Trophoblast cell (in vitro differentiated cells and primary cell): ENCODE data around the gene PBX3.

Experiments used
- DNase-seq, 2 donors: peaks; one replicate each; pipeline ENCODE4 v3.0.0-alpha.2; 2016
- H2AFZ ChIP-seq: 2 replicates; pipeline ENCODE4 v1.6.1; 2013; ENCODE audit warnings: low read length, moderate library complexity, mild to moderate bottlenecking; ENCODE audit not compliant: insufficient read depth, poor library complexity
- H2AK5ac ChIP-seq: 2 replicates; pipeline ENCODE4 v1.6.1; 2013; ENCODE audit warnings: mild to moderate bottlenecking, low read length
- H2BK120ac ChIP-seq: 2 replicates; pipeline ENCODE4 v1.6.1; 2013; ENCODE audit warnings: low read length, mild to moderate bottlenecking, moderate library complexity; ENCODE audit not compliant: insufficient read depth, poor library complexity
- H2BK12ac ChIP-seq: 2 replicates; pipeline ENCODE4 v1.6.1; 2013; ENCODE audit warnings: mild to moderate bottlenecking, low read length, moderate library complexity
- H2BK5ac ChIP-seq: 2 replicates; pipeline ENCODE4 v1.6.1; 2013; ENCODE audit warnings: low read length, low read depth, moderate library complexity, mild to moderate bottlenecking; ENCODE audit not compliant: poor library complexity
- H3K14ac ChIP-seq: 2 replicates; pipeline ENCODE4 v1.6.1; 2013; ENCODE audit warnings: mild to moderate bottlenecking, low read length
- H3K18ac ChIP-seq: 2 replicates; pipeline ENCODE4 v1.6.1; 2013; ENCODE audit warnings: mild to moderate bottlenecking, low read length
- H3K23ac ChIP-seq: 2 replicates; pipeline ENCODE4 v1.6.1; 2013; ENCODE audit warnings: low read length
- H3K27ac ChIP-seq: 2 replicates; pipeline ENCODE4 v1.5.1; 2013; ENCODE audit warnings: low read depth, mild to moderate bottlenecking, inconsistent platforms, low read length, moderate library complexity
- H3K27me3 ChIP-seq: 2 replicates; pipeline ENCODE4 v1.6.1; 2013; ENCODE audit warnings: inconsistent platforms, mild to moderate bottlenecking, low read length, moderate library complexity; ENCODE audit not compliant: insufficient read depth
- H3K36me3 ChIP-seq, 2 experiments: 1 replicate in 1 of 2; 2 replicates in 1 of 2; pipeline ENCODE4 v1.6.1; 2013; ENCODE audit warnings: low read length in 2 of 2, mild to moderate bottlenecking in 2 of 2, moderate library complexity in 1 of 2; ENCODE audit not compliant: insufficient read depth in 2 of 2, control insufficient read depth in 1 of 2
- H3K4ac ChIP-seq: 2 replicates; pipeline ENCODE4 v1.6.1; 2013; ENCODE audit warnings: low read depth, mild to moderate bottlenecking, low read length, moderate library complexity
- H3K4me1 ChIP-seq, 2 experiments: 1 replicate in 1 of 2; 2 replicates in 1 of 2; pipeline ENCODE4 v1.6.1; 2013; ENCODE audit warnings: low read length in 2 of 2, mild to moderate bottlenecking in 2 of 2, moderate library complexity in 1 of 2; ENCODE audit not compliant: insufficient read depth in 2 of 2, control insufficient read depth in 1 of 2
- H3K4me2 ChIP-seq: 2 replicates; pipeline ENCODE4 v1.6.1; 2013; ENCODE audit warnings: inconsistent platforms, mild to moderate bottlenecking, low read length, moderate library complexity
- H3K4me3 ChIP-seq: 2 replicates; pipeline ENCODE4 v1.5.1; 2013; ENCODE audit warnings: mild to moderate bottlenecking, low read depth, low read length, inconsistent platforms
- H3K79me1 ChIP-seq: one replicate; pipeline ENCODE4 v1.6.1; 2013; ENCODE audit warnings: low read length
- H3K79me2 ChIP-seq: 2 replicates; pipeline ENCODE4 v1.6.1; 2013; ENCODE audit warnings: low read length, mild to moderate bottlenecking; ENCODE audit not compliant: control insufficient read depth, insufficient read depth, poor library complexity
- H3K9ac ChIP-seq: 2 replicates; pipeline ENCODE4 v1.6.1; 2013; ENCODE audit warnings: mild to moderate bottlenecking, low read length
- H3K9me3 ChIP-seq: 2 replicates; pipeline ENCODE4 v1.6.1; 2013; ENCODE audit warnings: low read depth, mild to moderate bottlenecking, control low read depth, inconsistent platforms, low read length; ENCODE audit not compliant: insufficient read depth
- H4K12ac ChIP-seq: 2 replicates; pipeline ENCODE4 v1.6.1; 2013; ENCODE audit warnings: low read depth, mild to moderate bottlenecking, low read length, moderate library complexity
- H4K8ac ChIP-seq: 2 replicates; pipeline ENCODE4 v1.6.1; 2013; ENCODE audit warnings: low read depth, mild to moderate bottlenecking, low read length, moderate library complexity
- H4K91ac ChIP-seq: one replicate; pipeline ENCODE4 v1.6.1; 2013; ENCODE audit warnings: low read depth, mild to moderate bottlenecking, low read length, moderate library complexity
- WGBS: extraction: QIAGEN DNeasy Blood & Tissue Kit; methylation state at CpG from one replicate; pipeline ENCODE4 v1.1.7; 2013; ENCODE audit warnings: missing lambda C conversion rate; ENCODE audit not compliant: insufficient read length, insufficient coverage; ENCODE audit errors: extremely low coverage; 5-methylcytosine and 5-hydroxymethylcytosine counted together

Gene PBX3

DNA sequence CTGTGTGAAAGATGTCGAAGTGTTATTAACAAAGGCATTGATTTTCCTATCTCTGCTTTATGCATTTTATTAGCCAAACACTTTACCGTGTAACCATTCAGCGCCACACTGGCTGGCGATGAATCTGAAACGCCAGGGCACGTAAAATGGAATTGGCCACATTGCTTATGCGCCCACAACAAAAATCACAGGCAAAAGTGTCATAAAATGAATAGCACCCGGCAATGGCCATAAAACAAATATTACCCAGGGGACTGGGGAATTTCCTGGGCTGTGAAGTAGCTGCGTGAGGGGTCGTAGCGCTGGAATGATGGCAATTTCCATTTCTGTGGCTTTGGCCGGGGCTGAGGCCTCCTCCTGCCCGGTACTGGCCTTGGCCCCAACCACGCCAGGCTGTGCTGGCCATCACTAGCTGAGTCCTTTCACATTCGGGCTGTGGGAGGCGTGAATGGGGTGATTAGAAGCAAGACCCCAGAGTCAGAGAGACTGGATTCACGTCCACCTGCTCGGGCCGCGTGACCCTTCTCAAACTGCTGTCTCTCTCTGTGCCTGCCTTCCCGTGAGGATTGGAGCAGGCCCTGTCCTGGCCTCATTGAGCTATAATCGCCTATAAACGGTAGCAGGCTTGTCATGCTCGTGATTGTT is 254.5 kb downstream of the PBX3 start:
- Histone ChIP-seq H3K23ac (no peak overlapping the region), H2AK5ac (no peak overlapping the region), H3K36me3 (no peaks in the 10 kb centered on the region), H3K9me3 (peaks cover 1% of the 10 kb centered on the region), H2BK12ac (no peak overlapping the region), H3K27me3 (no peaks in the 10 kb centered on the region), H4K91ac (no peak overlapping the region), H3K4me2 (no peak overlapping the region), H4K8ac (no peak overlapping the region), H3K14ac (no peak overlapping the region), H4K12ac (no peak overlapping the region), H2BK120ac (no peak overlapping the region), H3K4me3 (no peak overlapping the region), H3K9ac (no peak overlapping the region), H3K79me1 (no peaks in the 10 kb centered on the region), H2BK5ac (no peak overlapping the region), H3K4ac (no peak overlapping the region), H3K79me2 (no peaks in the 10 kb centered on the region), H3K18ac (no peak overlapping the region), H3K27ac (no peak overlapping the region), H2AFZ (no peak overlapping the region), H3K4me1 (no peaks in the 10 kb centered on the region)
- no peak for DNase-seq
- WGBS: no CpG with 5 or more reads among the region's 24 CpGs

- no CpG with 5 or more reads among the region's 21 CpGs for WGBS
- Histone ChIP-seq H3K4ac (no peak overlapping the region), H3K79me1 (no peaks in the 10 kb centered on the region)
These were observed 255.5 kb downstream of the PBX3 start for GRCh38 chr9:126002476-126003350.

GRCh38 chr9:126009047-126009446 is 261.9 kb downstream of the PBX3 start:
- H2BK12ac ChIP-seq: no peak overlapping the region

More at GRCh38 chr9:126002476-126003350, 255.5 kb downstream of the PBX3 start:
- no peak overlapping the region for H4K8ac ChIP-seq
- no peaks in the 10 kb centered on the region for H3K36me3 ChIP-seq
- no peak overlapping the region for H3K14ac ChIP-seq
- H3K79me2 ChIP-seq: no peaks in the 10 kb centered on the region
- H4K12ac ChIP-seq: no peak overlapping the region
- no peaks in the 10 kb centered on the region for H3K27me3 ChIP-seq
- no peak overlapping the region for H4K91ac ChIP-seq
- no peak for DNase-seq
- no peak overlapping the region for H3K27ac ChIP-seq
- H2BK12ac ChIP-seq: no peak overlapping the region
- no peaks in the 10 kb centered on the region for H3K4me1 ChIP-seq
- no peak overlapping the region for H2BK120ac ChIP-seq
- H3K9ac ChIP-seq: no peak overlapping the region
- H3K18ac ChIP-seq: no peak overlapping the region
- peaks cover 9% of the 10 kb centered on the region for H3K9me3 ChIP-seq
- no peak overlapping the region for H3K4me2 ChIP-seq
- H2AFZ ChIP-seq: no peak overlapping the region
- H2BK5ac ChIP-seq: no peak overlapping the region
- no peak overlapping the region for H3K23ac ChIP-seq
- no peak overlapping the region for H3K4me3 ChIP-seq
- H2AK5ac ChIP-seq: no peak overlapping the region

DNA sequence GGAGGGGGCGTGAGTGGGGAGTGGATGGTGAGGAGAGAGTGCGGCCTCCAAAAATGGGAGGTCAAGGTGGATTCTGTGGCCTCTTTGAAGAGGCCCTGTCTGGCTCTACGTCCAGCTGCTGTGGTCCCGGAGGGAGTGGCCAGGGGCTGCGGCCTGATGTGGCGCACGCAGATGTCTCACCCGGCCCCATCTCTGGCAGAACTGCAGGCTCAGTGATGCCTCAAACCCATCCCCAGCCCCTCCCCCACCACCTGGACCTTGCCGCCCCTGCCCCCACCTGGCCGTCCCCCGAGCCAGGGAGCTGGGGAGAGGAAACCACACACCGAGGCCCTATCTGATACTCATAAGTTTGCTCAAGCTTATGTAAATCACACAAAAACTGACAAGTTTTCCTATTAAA is 267.6 kb downstream of the PBX3 start:
- no peak overlapping the region for H3K18ac ChIP-seq
- no peak overlapping the region for H2BK5ac ChIP-seq
- H3K4ac ChIP-seq: no peak overlapping the region
- no peak for DNase-seq
- H3K4me2 ChIP-seq: no peak overlapping the region
- no peak overlapping the region for H3K23ac ChIP-seq
- no peak overlapping the region for H3K9ac ChIP-seq
- no peaks in the 10 kb centered on the region for H3K4me1 ChIP-seq
- H4K8ac ChIP-seq: no peak overlapping the region
- no peaks in the 10 kb centered on the region for H3K27me3 ChIP-seq
- H3K79me2 ChIP-seq: no peaks in the 10 kb centered on the region
- H3K36me3 ChIP-seq: no peaks in the 10 kb centered on the region
- no peak overlapping the region for H2AK5ac ChIP-seq
- no peak overlapping the region for H3K27ac ChIP-seq
- no CpG with 5 or more reads among the region's 12 CpGs for WGBS
- no peak overlapping the region for H3K4me3 ChIP-seq
- no peak overlapping the region for H2BK12ac ChIP-seq
- H2BK120ac ChIP-seq: no peak overlapping the region
- no peak overlapping the region for H4K12ac ChIP-seq
- H4K91ac ChIP-seq: no peak overlapping the region
- no peak overlapping the region for H2AFZ ChIP-seq
- peaks cover 2% of the 10 kb centered on the region for H3K9me3 ChIP-seq
- H3K79me1 ChIP-seq: no peaks in the 10 kb centered on the region
- no peak overlapping the region for H3K14ac ChIP-seq

More at GRCh38 chr9:126009047-126009446, 261.9 kb downstream of the PBX3 start:
- H3K4me1 ChIP-seq: no peaks in the 10 kb centered on the region
- H4K8ac ChIP-seq: no peak overlapping the region
- H2AFZ ChIP-seq: no peak overlapping the region
- DNase-seq: no peak
- H3K9me3 ChIP-seq: peaks cover 20% of the 10 kb centered on the region
- H3K79me1 ChIP-seq: no peaks in the 10 kb centered on the region
- H3K14ac ChIP-seq: no peak overlapping the region
- H4K12ac ChIP-seq: no peak overlapping the region
- H2BK5ac ChIP-seq: no peak overlapping the region
- H3K4ac ChIP-seq: no peak overlapping the region
- no peaks in the 10 kb centered on the region for H3K79me2 ChIP-seq
- no peak overlapping the region for H3K9ac ChIP-seq
- H3K36me3 ChIP-seq: no peaks in the 10 kb centered on the region
- no peak overlapping the region for H4K91ac ChIP-seq
- H3K27me3 ChIP-seq: no peaks in the 10 kb centered on the region
- no peak overlapping the region for H3K27ac ChIP-seq
- H2BK120ac ChIP-seq: no peak overlapping the region
- no peak overlapping the region for H3K4me2 ChIP-seq
- no peak overlapping the region for H3K4me3 ChIP-seq
- H2AK5ac ChIP-seq: no peak overlapping the region
- H3K23ac ChIP-seq: no peak overlapping the region
- H3K18ac ChIP-seq: no peak overlapping the region
- no CpG with 5 or more reads among the region's 2 CpGs for WGBS
